HG03469 (cell line): Measurements from ENCODE around the gene RAB4B.
"Not testable (repeated sequence)": the region's sequence is repeated elsewhere in the genome, so short reads cannot be mapped to it uniquely, and the experiment has no call there.

Experiments
- ATAC-seq: cut with Tn5 transposase; IDR thresholded peaks from one replicate; pipeline ENCODE4 v1.9.1; 2021; ENCODE audit warnings: mild to moderate bottlenecking, moderate library complexity, moderate number of reproducible peaks; ENCODE audit not compliant: unreplicated experiment

The RAB4B gene

GRCh38 chr19:40815223-40815622, 37.2 kb downstream of the RAB4B start:
- ATAC-seq: no peak

GRCh38 chr19:40818480-40819399, 40.7 kb downstream of the RAB4B start:
- ATAC-seq: not testable (repeated sequence)

- not testable (repeated sequence) for ATAC-seq
These were observed 41.6 kb downstream of the RAB4B start for GRCh38 chr19:40819479-40820234.

- no peak for ATAC-seq
These were observed 44.1 kb downstream of the RAB4B start for GRCh38 chr19:40822161-40822560.

GRCh38 chr19:40822704-40823553, 44.9 kb downstream of the RAB4B start:
- ATAC-seq: not testable (repeated sequence)

GRCh38 chr19:40824916-40825315, 46.9 kb downstream of the RAB4B start:
- not testable (repeated sequence) for ATAC-seq

GRCh38 chr19:40825460-40826095, 47.5 kb downstream of the RAB4B start:
- not testable (repeated sequence) for ATAC-seq

GRCh38 chr19:40826312-40826698, 48.3 kb downstream of the RAB4B start:
- not testable (repeated sequence) for ATAC-seq

GRCh38 chr19:40826699-40827385, 48.8 kb downstream of the RAB4B start:
- not testable (repeated sequence) for ATAC-seq

- no peak for ATAC-seq
These were observed 49.6 kb downstream of the RAB4B start for GRCh38 chr19:40827386-40828247.

- no peak for ATAC-seq
These were observed 51.2 kb downstream of the RAB4B start for GRCh38 chr19:40829205-40829604.

- not testable (repeated sequence) for ATAC-seq
These were observed 52.7 kb downstream of the RAB4B start for GRCh38 chr19:40830741-40831140.

GRCh38 chr19:40831502-40832430, 53.7 kb downstream of the RAB4B start:
- no peak for ATAC-seq

GRCh38 chr19:40832431-40832790, 54.4 kb downstream of the RAB4B start:
- ATAC-seq: not testable (repeated sequence)

GRCh38 chr19:40833728-40834533, 55.9 kb downstream of the RAB4B start:
- not testable (repeated sequence) for ATAC-seq

GRCh38 chr19:40836754-40837429, 58.8 kb downstream of the RAB4B start:
- no peak for ATAC-seq
